ENCODE results near the gene ZNF552.
"Not testable (repeated sequence)": the region's sequence is repeated elsewhere in the genome, so short reads cannot be mapped to it uniquely, and the experiment has no call there.

The ZNF552 gene

DNA sequence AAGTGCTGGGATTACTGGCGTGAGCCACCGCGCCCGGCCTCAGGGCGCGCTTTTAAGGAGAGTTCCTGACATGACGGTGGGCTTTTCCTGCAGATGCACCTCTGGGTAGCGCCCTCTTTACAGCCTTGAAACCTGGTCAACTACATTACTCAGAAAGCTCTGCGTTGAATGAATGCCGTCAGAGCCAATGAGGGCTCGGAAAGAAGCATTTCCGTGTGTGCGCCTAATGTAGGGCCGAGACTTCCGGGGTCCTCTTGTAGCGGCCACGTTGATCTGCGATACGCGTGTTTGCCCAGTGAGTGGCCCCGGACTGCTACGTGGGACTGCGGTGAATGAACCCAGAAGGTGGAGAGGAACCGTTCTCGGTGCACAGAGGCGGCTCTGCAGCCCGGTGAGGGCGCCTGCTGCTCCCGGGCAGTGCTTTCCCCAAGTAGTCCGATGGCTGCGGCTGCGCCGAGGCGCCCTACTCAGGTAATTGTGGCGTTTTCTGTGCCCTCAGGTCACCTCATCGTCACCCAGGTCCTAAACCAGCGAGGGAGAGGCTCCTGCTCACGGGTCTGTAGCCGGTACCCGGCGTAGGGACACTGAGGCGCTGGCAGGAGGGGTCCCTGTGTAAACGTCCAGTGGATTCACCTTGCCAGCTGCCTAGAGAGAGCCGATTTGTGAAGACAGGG is 4.9 kb upstream of the ZNF552 start:
- DNase-seq (ENCODE audit: low read depth, low spot score), result peak; percentile 68

DNA sequence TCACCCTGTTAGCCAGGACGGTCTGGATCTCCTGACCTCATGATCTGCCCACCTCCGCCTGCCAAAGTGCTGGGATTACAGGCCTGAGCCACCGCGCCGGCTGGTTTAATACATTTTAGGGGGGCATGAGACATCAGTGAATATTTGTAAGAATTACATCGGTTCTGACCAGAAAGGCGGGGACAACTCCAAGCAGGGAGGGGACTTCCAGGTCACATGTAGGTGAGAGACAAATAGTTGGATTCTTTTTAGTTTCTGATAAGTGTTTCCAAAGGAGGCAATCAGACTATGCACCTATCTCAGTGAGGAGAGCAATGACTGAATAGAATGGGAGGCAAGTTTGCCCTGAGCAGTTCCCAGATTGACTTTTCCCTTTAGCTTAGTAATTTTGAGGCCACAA is 3.7 kb upstream of the ZNF552 start:
- no peak for DNase-seq (ENCODE audit: low read depth, low spot score)

DNA sequence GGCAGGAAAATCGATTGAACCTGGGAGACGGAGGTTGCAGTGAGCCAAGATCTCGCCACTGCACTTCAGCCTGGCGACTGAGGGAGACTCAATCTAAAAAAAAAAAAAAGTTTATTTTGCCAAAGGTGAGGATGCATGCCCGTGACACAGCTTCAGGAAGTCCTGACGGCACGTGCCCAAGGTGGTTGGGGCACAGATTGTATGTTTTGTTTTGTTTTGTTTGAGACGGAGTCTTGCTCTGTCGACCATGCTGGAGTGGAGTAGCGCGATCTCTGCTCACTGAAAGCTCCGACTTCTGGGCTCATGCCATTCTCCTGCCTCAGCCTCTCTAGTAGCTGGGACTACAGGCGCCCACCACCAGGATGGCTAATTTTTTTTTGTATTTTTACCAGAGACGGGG is 3.3 kb upstream of the ZNF552 start:
- no peak for DNase-seq (ENCODE audit: low read depth, low spot score)

DNA sequence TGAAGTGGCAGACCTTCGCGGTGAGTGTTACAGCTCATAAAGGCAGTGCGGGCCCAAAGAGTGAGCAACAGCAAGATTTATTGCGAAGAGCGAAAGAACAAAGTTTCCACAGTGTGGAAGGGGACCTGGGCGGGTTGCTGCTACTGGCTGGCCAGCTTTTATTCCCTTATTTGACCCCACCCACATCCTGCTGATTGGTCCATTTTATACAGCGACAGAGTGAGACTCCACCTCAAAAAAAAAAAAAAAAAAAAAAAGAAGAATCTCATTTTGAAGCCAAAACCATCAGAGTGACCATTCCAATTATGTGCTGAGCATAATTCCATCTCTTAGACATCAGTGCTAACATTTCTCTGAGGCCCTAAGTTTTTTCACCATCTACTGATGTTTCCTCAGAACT is 1.9 kb upstream of the ZNF552 start:
- no peak for DNase-seq (ENCODE audit: low read depth, low spot score)

DNA sequence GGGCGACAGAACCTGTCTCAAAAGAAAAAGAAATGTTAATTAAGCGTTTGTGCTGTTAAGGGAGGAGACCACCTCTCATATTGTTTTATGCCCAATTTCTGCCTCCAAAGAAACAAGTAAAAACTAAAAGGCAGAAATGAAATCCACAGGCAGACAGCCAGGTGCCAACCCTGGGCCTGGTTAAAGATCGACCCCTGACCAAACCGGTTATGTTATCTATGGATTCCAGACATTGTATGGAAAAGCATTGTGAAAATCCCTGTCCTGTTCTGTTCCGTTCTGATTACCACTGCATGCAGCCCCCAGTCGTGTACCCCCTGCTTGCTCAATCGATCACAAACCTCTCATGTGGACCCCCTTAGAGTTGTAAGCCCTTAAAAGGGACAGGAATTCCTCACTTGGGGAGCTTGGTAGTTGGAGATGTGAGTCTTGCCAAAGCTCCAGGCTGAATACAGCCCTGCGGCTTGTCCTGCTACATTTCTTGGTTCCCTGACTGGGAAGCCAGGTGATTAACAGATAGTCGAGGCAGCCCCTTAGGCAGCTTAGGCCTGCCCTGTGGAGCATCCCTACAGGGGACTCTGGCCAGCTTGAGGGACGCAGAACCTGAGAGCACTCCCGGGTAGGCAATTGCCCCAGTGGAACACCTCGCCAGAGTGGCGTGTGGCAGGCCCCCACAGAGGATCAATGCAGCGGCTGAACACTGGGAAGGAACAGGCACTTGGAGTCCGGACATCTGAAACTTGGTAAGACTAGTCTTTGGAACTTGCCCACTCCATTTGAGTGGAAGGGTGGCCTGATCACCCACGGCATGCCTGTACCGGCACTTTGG is 748 bp upstream of the ZNF552 start:
- DNase-seq (ENCODE audit: low read depth, low spot score), result no peak

DNA sequence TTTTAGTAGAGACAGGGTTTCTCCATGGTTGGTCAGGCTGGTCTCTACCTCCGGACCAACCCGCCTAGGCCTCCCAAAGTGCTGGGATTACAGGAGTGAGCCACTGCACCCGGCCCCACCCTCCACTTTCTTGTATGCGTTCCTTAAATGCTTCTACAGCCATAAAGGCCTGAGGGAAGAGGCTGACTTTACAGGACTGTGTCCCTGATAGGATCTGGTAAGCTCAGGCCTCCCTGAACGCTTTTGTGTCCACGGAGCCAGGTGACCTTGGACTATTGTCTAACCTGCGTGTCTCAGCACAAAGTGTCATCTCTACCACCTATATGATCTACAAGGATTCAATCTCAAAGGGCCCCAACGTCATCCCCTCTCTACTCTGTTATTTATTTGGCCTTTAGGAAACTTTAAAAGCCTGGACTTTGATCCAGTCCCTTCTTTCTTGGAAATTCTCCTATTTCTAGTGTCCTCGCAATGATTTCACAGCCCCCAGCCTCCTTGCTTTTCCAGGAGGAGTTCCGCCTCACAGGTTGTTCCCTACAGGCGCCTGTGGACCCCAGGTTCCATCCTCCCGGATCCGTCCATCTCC is 701 bp downstream of the ZNF552 start:
- DNase-seq (ENCODE audit: low read depth, low spot score), result no peak

DNA sequence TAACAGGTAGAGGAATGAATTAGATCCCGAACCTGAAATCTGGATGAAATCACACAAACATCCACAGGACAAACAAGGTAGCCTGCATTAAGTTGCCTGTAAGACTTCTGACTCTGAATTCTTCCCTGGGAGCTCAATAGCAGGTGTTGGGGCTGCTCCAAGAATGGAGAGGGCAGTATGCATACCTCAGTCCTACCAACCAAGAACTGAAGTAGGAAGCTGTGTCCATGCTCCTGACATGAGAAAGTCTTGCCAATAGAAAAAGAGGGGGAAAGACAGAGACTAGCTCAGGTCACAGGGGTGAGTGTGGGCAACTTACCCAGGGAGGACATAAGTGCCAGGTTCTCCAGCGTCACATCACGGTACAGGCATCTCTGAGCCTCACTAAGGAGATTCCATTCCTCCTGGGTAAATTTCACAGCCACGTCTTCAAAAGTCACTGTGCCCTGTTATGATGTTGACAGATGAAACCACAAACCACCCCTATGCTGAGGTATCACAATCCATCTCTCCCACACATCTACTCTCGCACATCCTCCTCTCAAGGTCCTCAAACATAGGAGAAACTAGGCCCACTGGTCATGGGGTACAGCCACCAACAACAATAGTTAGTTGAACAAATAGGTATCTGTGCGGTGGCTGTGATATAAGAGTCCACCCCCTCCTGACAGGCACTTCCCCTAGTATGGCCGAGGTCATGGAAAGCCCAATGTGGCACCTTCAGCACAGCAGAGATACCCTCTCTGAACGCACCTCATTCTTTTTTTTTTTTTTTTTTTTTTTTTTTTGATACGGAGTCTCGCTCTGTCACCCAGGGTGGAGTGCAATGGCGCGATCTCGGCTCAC is 1.5 kb downstream of the ZNF552 start:
- not testable (repeated sequence) for DNase-seq (ENCODE audit: low read depth, low spot score)

DNA sequence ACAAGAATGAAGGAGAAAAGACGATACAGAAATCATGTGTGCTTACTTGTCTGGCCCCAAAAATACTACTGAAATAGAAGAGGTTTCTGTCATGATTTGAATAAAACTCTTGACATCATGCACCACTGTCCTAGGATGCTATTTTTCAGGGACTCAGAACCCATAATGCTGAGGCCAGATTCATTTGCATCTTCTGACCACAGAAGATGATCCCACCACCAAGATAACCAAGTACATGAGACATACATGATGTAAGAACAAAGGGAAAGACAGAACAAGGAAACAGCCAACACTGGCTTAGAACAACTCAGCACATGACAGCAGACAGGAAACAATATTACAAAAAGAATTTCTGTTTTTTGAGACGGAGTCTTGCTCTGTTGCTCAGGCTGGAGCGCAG is 2.5 kb downstream of the ZNF552 start:
- DNase-seq (ENCODE audit: low read depth, low spot score), result no peak

DNA sequence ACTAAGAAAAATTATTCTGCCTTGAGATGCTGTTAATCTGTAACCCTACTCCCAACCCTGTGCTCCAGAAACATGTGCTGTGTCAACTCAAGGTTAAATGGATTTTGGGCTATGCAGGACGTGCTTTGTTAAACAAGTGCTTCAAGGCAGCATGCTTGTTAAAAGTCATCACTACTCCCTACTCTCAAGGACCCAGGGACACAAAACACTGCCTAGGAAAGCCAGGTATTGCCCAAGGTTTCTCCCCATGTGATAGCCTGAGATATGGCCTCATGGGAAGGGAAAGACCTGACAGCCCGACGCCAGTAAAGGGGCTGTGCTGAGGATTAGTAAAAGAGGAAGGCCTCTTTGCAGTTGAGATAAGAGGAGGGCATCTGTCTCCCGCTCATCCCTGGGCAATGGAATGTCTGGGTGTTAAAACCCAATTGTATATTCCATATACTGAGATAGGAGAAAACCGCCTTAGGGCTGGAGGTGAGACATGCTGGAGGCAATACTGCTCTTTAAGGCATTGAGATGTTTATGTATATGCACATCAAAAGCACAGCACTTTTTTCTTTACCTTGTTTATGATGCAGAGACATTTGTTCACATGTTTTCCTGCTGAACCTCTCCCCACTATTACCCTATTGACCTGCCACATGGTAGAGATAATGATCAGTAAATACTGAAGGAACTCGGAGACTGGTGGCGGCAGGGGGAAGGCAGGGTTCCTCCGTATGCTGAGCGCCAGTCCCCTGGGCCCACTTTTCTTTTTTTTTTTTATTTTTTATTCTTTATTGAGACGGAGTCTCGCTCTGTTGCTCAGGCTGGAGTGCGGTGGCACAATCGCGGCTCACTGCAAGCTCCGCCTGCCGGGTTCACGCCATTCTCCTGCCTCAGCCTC is 4.1 kb downstream of the ZNF552 start:
- DNase-seq (ENCODE audit: low read depth, low spot score), result not testable (repeated sequence)

DNA sequence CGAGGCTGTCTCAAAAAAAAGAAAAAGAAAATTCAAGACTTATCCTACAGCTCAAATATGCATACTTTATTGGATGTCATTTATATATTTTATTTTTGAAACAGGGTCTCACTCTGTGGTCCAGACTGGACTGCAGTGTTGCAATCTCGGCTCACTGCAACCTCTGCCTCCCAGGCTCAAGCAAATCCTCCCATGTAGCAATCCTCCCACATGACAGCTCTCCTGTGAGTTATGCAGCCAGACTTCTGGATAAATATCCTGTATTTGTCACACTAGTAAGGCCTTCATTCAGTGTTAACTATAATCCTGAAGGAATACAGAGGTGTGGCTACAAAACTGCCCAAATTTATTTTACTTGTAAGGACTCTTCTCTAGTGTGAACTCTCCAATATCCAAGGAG is 7.2 kb downstream of the ZNF552 start:
- no peak for DNase-seq (ENCODE audit: low read depth, low spot score)

DNA sequence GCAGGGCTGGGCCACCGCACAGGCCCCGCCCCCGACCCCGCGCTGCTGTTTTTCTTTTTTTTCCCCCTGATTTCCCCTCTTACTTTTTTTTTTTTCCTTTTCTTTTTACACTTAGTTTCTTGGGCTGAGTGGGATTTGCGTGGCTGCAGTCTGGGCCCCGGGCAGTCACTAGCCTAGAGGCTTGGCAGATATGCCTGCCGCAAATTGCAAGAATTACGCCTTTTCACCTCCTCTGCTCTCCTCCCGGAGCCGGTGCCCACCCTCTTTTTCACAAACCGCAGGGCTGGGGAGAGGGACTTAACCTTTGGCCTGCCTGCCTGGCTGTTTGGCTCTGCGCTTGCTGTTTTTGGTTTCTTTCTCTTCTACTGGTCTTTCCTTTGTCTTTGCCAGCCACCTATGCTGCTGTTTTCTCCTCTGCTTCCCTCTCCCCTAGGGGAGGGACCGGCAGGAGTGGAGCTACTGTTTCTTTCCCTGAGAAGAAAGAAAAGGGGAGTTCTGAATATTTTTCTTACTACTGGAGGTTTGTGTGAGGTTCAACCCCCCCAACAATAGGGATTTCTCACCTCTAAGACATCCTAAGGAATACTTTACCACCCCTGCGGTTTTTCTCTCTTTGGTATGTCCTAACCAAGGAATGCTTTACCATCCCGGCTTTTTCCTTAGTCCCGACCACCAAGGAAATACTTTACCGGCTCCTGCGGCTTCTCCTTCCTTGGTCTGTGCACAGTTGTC is 11.0 kb downstream of the ZNF552 start:
- no peak for DNase-seq (ENCODE audit: low read depth, low spot score)

DNA sequence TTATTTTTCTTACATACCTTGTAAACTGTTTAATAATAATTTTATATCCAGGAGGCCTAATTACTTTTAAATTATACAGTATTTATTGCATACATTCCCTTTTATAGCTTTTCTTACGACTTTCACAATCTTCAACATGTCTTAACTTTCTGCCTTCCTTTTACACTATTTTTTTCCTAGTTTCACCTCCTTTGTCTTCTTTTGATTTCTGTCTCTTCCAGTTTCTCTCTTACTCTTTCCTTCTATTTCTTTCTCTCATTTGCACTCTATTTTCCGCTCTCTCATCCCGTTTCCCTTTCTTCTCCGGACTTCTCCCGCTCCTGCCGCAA is 11.5 kb downstream of the ZNF552 start:
- no peak for DNase-seq (ENCODE audit: low read depth, low spot score)

DNA sequence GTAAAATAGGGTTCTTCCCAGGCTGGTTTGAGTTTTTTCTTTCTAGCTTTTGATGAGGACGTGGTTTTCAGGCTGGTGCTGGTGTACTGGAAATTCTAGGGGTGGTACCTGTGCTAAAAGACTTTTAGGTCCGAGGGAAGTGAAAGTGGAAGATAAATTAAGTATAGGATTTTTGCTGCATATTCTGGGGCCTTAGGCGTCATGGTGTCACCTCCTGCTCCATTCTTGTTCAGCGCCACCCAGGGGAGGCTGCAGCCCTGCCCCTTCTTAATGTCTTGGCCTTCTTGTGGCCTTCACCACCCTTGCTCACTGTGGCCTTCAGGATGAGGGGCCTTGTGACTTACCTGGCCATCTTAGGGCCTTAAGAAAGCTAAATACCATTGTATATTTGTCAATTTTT is 12.4 kb downstream of the ZNF552 start:
- DNase-seq (ENCODE audit: low read depth, low spot score), result no peak

DNA sequence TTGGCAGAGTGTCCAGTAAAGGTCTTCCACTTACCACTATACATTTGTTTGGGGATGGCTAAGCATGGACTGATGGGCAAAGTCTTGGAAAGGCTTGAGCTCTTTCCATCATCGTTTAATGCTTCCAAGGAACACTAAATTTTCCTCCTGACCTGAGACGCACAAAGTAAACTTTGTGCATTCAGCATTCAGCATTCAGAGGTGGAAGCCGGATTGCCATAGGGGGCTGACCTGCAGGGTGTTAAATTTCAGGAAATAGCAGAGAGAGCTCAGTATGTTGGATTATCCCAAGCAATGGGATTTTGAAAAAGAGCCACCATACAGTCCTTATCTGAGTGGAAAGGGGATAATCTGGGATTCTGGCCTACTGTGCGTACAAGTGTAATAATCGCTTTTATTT is 14.0 kb downstream of the ZNF552 start:
- no peak for DNase-seq (ENCODE audit: low read depth, low spot score)

DNA sequence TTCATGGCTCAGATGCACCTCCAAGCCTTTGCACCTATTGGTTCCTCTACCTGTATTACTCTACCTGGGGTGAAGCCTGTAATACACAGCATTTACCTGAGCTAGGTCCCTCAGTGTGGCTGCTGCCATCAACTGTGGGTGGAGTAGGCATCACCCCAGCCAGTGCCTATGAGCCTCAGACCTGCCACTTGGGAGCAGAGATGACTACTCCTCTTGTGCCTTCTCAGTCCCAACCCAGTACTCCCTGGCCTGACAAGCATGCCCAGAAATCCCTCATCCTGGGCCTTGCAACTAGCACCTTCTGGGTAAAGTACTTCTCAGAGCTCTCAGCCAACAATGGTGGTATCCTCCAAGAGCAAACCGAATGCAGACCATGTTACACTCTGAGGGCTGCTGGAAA is 18.1 kb downstream of the ZNF552 start:
- not testable (repeated sequence) for DNase-seq (ENCODE audit: low read depth, low spot score)

DNA sequence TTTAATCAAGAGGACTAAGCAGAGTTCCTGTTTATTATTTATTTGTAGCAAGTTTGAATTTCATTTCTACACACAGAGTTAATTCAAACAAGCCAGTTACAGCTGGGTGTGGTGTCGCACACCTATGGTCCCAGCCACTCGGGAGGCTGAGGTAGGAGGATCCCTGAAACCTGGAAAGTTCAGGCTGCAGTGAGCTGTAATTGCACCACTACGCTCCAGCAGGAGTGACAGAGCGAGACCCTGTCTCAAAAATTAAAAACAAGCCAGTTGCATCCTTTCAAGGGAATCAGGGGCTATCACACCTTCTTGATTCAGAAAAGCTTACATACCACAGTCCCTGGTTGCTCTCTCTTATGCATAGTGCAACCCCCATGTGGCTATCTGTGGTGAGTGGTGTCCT is 25.4 kb downstream of the ZNF552 start:
- no peak for DNase-seq (ENCODE audit: low read depth, low spot score)

DNA sequence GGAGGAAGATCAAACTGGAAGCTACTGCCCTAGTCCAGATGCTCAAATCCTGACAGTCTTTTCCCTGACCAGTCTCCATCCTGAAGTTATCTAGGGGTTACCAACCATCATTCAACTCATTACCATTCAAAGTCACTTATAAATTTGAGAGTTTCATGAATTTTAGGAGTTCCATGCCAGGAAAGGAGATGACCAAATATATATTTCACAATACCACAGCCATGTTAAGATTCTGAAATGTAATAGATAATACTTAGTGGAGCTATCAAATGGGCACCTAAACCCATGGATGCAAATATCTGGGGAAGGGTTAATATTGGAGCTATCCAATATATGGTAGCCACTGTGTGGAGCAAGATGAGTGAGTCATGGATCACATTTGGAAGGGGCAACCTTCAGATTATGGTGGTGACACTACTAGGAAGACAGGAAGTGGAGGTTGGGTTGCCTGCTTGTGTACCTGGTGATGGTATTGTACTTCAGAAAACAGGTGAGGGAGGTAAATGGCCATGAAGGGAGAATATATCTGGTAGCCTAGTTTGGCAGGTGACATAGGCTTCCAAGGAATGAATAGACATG is 26.5 kb downstream of the ZNF552 start:
- no peak for DNase-seq (ENCODE audit: low read depth, low spot score)

DNA sequence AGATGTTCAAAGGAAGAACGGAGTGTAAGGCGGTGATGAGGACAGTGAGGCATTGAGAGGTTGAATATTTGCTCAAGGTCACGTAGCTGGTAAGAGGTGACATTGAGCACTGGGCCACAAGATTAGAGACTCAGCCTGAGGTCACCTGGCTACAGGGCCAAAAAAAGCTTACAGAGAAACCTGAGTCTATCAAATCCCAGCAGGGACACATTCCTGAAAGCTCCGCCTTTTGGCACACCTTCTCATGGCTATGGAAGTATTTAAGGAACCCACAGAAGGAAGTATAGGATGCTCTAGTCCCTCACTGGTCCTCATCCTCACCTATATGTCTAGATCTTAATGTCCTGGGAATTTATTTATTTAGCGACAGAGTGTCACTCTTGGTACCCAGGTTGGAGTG is 27.8 kb downstream of the ZNF552 start:
- no peak for DNase-seq (ENCODE audit: low read depth, low spot score)

DNA sequence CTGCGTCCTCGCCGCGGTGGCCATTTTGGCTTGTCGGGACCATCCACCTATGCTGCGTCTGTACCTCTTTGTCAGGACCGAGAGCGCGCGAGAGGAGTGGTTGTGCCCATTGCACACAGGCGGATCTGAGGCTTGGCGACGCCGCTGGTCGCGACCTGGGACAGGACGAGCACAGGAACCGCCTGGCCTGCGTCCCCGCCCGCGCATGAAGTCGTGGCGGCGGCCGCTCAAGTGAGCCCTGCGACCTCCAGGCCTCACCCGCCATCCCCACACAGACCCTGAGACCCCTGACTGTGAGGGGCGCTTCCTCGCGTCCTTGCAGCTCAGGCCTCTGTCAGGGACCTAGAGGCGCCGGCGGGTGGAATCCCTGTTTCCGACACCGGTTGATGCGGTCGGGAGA is 28.4 kb downstream of the ZNF552 start:
- no peak for DNase-seq (ENCODE audit: low read depth, low spot score)

DNA sequence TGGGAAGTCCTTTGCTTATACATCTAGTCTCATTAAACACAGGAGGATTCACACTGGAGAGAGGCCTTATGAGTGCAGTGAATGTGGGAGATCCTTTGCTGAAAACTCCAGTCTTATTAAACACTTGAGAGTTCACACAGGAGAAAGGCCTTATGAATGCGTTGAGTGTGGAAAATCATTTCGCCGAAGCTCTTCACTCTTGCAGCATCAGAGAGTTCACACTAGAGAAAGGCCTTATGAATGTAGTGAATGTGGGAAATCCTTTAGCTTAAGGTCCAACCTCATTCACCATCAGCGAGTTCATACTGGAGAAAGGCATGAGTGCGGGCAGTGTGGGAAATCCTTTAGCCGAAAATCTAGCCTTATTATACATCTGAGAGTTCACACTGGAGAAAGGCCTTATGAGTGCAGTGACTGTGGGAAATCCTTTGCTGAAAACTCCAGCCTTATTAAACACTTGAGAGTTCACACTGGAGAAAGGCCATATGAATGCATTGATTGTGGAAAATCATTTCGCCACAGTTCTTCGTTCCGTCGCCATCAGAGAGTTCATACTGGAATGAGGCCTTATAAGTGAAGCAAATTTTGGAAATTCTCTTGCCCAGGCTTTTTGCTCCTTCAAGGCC is 35.4 kb downstream of the ZNF552 start:
- no peak for DNase-seq (ENCODE audit: low read depth, low spot score)
